Activated naive CD4-positive, alpha-beta T cell treated with anti-CD3 and anti-CD28 coated beads, Interleukin-2, amount 50 U/mL, for 24 hours (primary cell): ENCODE results near the gene NDUFAF3.
"Not testable (repeated sequence)": the region's sequence is repeated elsewhere in the genome, so short reads cannot be mapped to it uniquely, and the experiment has no call there.

Experiments used
- H3K27ac Mint-ChIP-seq: one replicate; pipeline ENCODE4 v1.8.0; 2021; ENCODE audit warnings: mild to moderate bottlenecking, mixed read lengths
- H3K27me3 Mint-ChIP-seq: one replicate; pipeline ENCODE4 v1.8.0; 2021; ENCODE audit warnings: mixed read lengths
- H3K36me3 Mint-ChIP-seq: one replicate; pipeline ENCODE4 v1.8.0; 2021; ENCODE audit warnings: mixed read lengths
- H3K4me1 Mint-ChIP-seq: one replicate; pipeline ENCODE4 v1.8.0; 2021; ENCODE audit warnings: mixed read lengths
- H3K4me3 Mint-ChIP-seq: one replicate; pipeline ENCODE4 v1.8.0; 2021; ENCODE audit warnings: mild to moderate bottlenecking, mixed read lengths
- H3K9me3 Mint-ChIP-seq: one replicate; pipeline ENCODE4 v1.8.0; 2021; ENCODE audit warnings: mixed read lengths

Gene NDUFAF3

GRCh38 chr3:48993834-48994233 is 28.1 kb upstream of the NDUFAF3 start:
- Mint-ChIP-seq H3K36me3 (no peaks in the 10 kb centered on the region), H3K27ac (no peak overlapping the region), H3K4me3 (no peak overlapping the region), H3K9me3 (no peaks in the 10 kb centered on the region), H3K27me3 (no peaks in the 10 kb centered on the region), H3K4me1 (peaks cover 35% of the 10 kb centered on the region)

- Mint-ChIP-seq H3K36me3 (no peaks in the 10 kb centered on the region), H3K27ac (no peak overlapping the region), H3K9me3 (no peaks in the 10 kb centered on the region), H3K4me3 (no peak overlapping the region), H3K27me3 (no peaks in the 10 kb centered on the region), H3K4me1 (peaks cover 17% of the 10 kb centered on the region)
Observed at GRCh38 chr3:48996640-48997039, 25.3 kb upstream of the NDUFAF3 start.

- H3K36me3 Mint-ChIP-seq = no peaks in the 10 kb centered on the region
- H3K4me1 Mint-ChIP-seq = peaks cover 11% of the 10 kb centered on the region
- H3K9me3 Mint-ChIP-seq = no peaks in the 10 kb centered on the region
- H3K27me3 Mint-ChIP-seq = no peaks in the 10 kb centered on the region
- no peak overlapping the region for H3K4me3 Mint-ChIP-seq
- peak overlapping the region; percentile 43 for H3K27ac Mint-ChIP-seq
Observed at GRCh38 chr3:48997102-48997635, 24.8 kb upstream of the NDUFAF3 start.

GRCh38 chr3:48997714-48998637 is 23.9 kb upstream of the NDUFAF3 start:
- Mint-ChIP-seq H3K4me3 (no peak overlapping the region), H3K36me3 (no peaks in the 10 kb centered on the region), H3K27ac (no peak overlapping the region), H3K4me1 (peaks cover 11% of the 10 kb centered on the region), H3K27me3 (no peaks in the 10 kb centered on the region), H3K9me3 (no peaks in the 10 kb centered on the region)

GRCh38 chr3:48999085-48999858 is 22.6 kb upstream of the NDUFAF3 start:
- Mint-ChIP-seq H3K27ac (peak overlapping the region; percentile 18), H3K36me3 (no peaks in the 10 kb centered on the region), H3K27me3 (no peaks in the 10 kb centered on the region), H3K4me3 (no peak overlapping the region), H3K9me3 (no peaks in the 10 kb centered on the region), H3K4me1 (peaks cover 11% of the 10 kb centered on the region)

GRCh38 chr3:49001155-49001554 is 20.8 kb upstream of the NDUFAF3 start:
- no peaks in the 10 kb centered on the region for H3K36me3 Mint-ChIP-seq
- no peaks in the 10 kb centered on the region for H3K9me3 Mint-ChIP-seq
- H3K27ac Mint-ChIP-seq = peak overlapping the region; percentile 36
- H3K4me1 Mint-ChIP-seq = no peaks in the 10 kb centered on the region
- no peaks in the 10 kb centered on the region for H3K27me3 Mint-ChIP-seq
- H3K4me3 Mint-ChIP-seq = no peak overlapping the region

GRCh38 chr3:49004352-49005302 is 17.3 kb upstream of the NDUFAF3 start:
- H3K36me3 Mint-ChIP-seq = peaks cover 4% of the 10 kb centered on the region
- H3K9me3 Mint-ChIP-seq = no peaks in the 10 kb centered on the region
- peaks cover 24% of the 10 kb centered on the region for H3K4me1 Mint-ChIP-seq
- H3K4me3 Mint-ChIP-seq = no peak overlapping the region
- no peaks in the 10 kb centered on the region for H3K27me3 Mint-ChIP-seq
- no peak overlapping the region for H3K27ac Mint-ChIP-seq

- H3K9me3 Mint-ChIP-seq = no peaks in the 10 kb centered on the region
- no peak overlapping the region for H3K4me3 Mint-ChIP-seq
- H3K27me3 Mint-ChIP-seq = no peaks in the 10 kb centered on the region
- H3K36me3 Mint-ChIP-seq = peaks cover 4% of the 10 kb centered on the region
- H3K4me1 Mint-ChIP-seq = peaks cover 24% of the 10 kb centered on the region
- no peak overlapping the region for H3K27ac Mint-ChIP-seq
Observed at GRCh38 chr3:49005303-49005680, 16.6 kb upstream of the NDUFAF3 start.

GRCh38 chr3:49005998-49006397 is 15.9 kb upstream of the NDUFAF3 start:
- Mint-ChIP-seq H3K4me1 (peaks cover 24% of the 10 kb centered on the region), H3K9me3 (no peaks in the 10 kb centered on the region), H3K27ac (no peak overlapping the region), H3K4me3 (peak overlapping the region; percentile 99), H3K27me3 (no peaks in the 10 kb centered on the region), H3K36me3 (peaks cover 4% of the 10 kb centered on the region)

- Mint-ChIP-seq H3K27ac (peak overlapping the region; percentile 99), H3K36me3 (peaks cover 4% of the 10 kb centered on the region), H3K4me1 (peaks cover 24% of the 10 kb centered on the region), H3K4me3 (peak overlapping the region; percentile 99), H3K27me3 (no peaks in the 10 kb centered on the region), H3K9me3 (no peaks in the 10 kb centered on the region)
Observed at GRCh38 chr3:49006408-49007067, 15.4 kb upstream of the NDUFAF3 start.

GRCh38 chr3:49007068-49007770 is 14.7 kb upstream of the NDUFAF3 start, which contains the start of gene WDR6:
TSS of gene WDR6 (plus strand) at chr3:49007391. CDS start at chr3:49007432, 41 bp downstream.
- peaks cover 24% of the 10 kb centered on the region for H3K4me1 Mint-ChIP-seq
- H3K36me3 Mint-ChIP-seq = peaks cover 4% of the 10 kb centered on the region
- peak within 1 kb of the TSS; percentile 99 for H3K4me3 Mint-ChIP-seq
- H3K9me3 Mint-ChIP-seq = no peaks in the 10 kb centered on the region
- H3K27me3 Mint-ChIP-seq = no peaks in the 10 kb centered on the region
- peak within 1 kb of the TSS; percentile 99 for H3K27ac Mint-ChIP-seq

- Mint-ChIP-seq H3K27me3 (no peaks in the 10 kb centered on the region), H3K36me3 (peaks cover 4% of the 10 kb centered on the region), H3K9me3 (no peaks in the 10 kb centered on the region), H3K27ac (peak overlapping the region; percentile 99), H3K4me1 (peaks cover 24% of the 10 kb centered on the region), H3K4me3 (peak overlapping the region; percentile 99)
Observed at GRCh38 chr3:49007771-49008528, 14.0 kb upstream of the NDUFAF3 start.

GRCh38 chr3:49008627-49009026 is 13.3 kb upstream of the NDUFAF3 start:
- not testable (repeated sequence) for H3K36me3 Mint-ChIP-seq, H3K9me3 Mint-ChIP-seq, H3K27me3 Mint-ChIP-seq
- peak overlapping the region; percentile 99 for H3K4me3 Mint-ChIP-seq
- peaks cover 24% of the 10 kb centered on the region for H3K4me1 Mint-ChIP-seq
- H3K27ac Mint-ChIP-seq = peak overlapping the region; percentile 71
